A549 (cell line): ENCODE data around the gene DVL1. TPM values are rescaled to one million over a fixed set of nuclear protein-coding genes. Genes with fewer than 3 reads are reported as not detected.

ENCODE experiments used
- ATAC-seq, 2 experiments: fragments of 200-7000 bp in 1 of 2; fragments of >200 bp in 1 of 2; cut with Nextera tagmentation in 1 of 2; cut with Tn5 transposase in 1 of 2; 3 replicates each; pipeline versions ENCODE4 v1.8.0 to v1.9.1; 2018 to 2020; ENCODE audit warnings: mild to moderate bottlenecking in 1 of 2, moderate library complexity in 1 of 2
- CTCF ChIA-PET: fragments of 300-600 bp; sonication (Branson Sonifier 250); formaldehyde crosslinking; extraction: SDS; loops from one replicate; lab custom pipeline; 2021; ENCODE audit warnings: antibody characterized with exemption, inconsistent platforms; lab: Yijun Ruan, JAX
- POLR2A ChIA-PET: fragments of 350-600 bp; formaldehyde crosslinking; extraction: SDS; loops from one replicate; lab custom pipeline; 2021; ENCODE audit warnings: antibody characterized with exemption, inconsistent platforms; lab: Yijun Ruan, JAX
- DNase-seq, 2 experiments: peaks; one replicate each; pipeline versions ENCODE4 v3.0.0 to v3.0.0-alpha.2; 2011 to 2016; ENCODE audit warnings: low read depth in 1 of 2, low spot score in 1 of 2
- FAIRE-seq: peaks from 2 replicates; lab custom pipeline; 2011; peaks lifted over from hg19 to GRCh38; lab: Jason Lieb, UNC
- H3K27ac ChIP-seq, 2 experiments: fragments of >200 bp; sonication (Bioruptor Twin); formaldehyde crosslinking; 3 replicates each; pipeline ENCODE4 v1.5.1; 2016 to 2017
- H3K4me1 ChIP-seq: fragments of >200 bp; sonication (Bioruptor Twin); formaldehyde crosslinking; 3 replicates; pipeline ENCODE4 v1.6.1; 2016
- H3K4me2 ChIP-seq: fragments of >200 bp; sonication (Bioruptor Twin); formaldehyde crosslinking; 3 replicates; pipeline ENCODE4 v1.6.1; 2016
- H3K4me3 ChIP-seq: fragments of >200 bp; sonication (Bioruptor Twin); formaldehyde crosslinking; 3 replicates; pipeline ENCODE4 v1.5.1; 2016
- H3K9me3 ChIP-seq: fragments of >200 bp; sonication (Bioruptor Twin); formaldehyde crosslinking; 3 replicates; pipeline ENCODE4 v1.6.1; 2016
- BHLHE40 ChIP-seq: IDR thresholded peaks from 2 replicates; pipeline ENCODE4 v1.6.1; 2012; ENCODE audit warnings: low read depth, low read length, inconsistent platforms
- CBX8 ChIP-seq: fragments of 200-600 bp; sonication (generic); IDR thresholded peaks from 2 replicates; pipeline ENCODE4 v1.6.1; 2016
- EHF ChIP-seq: fragments of 250-450 bp; sonication (Bioruptor Pico); IDR thresholded peaks from 2 replicates; pipeline ENCODE4 v1.5.0; 2020; ENCODE audit warnings: mild to moderate bottlenecking
- ESRRA ChIP-seq: fragments of 150-350 bp; IDR thresholded peaks from 2 replicates; pipeline ENCODE4 v1.6.1; 2014; ENCODE audit warnings: mild to moderate bottlenecking, low read length, borderline replicate concordance
- FOSL2 ChIP-seq, 2 experiments: fragments of 450-650 bp in 1 of 2; fragments of >200 bp in 1 of 2; sonication (Bioruptor Twin) in 1 of 2; formaldehyde crosslinking; IDR thresholded peaks; 2 replicates each; pipeline versions ENCODE4 v1.5.0 to v1.6.1; 2016 to 2020; ENCODE audit warnings: mild to moderate bottlenecking in 1 of 2, moderate library complexity in 1 of 2
- FOXS1 ChIP-seq: fragments of 250-450 bp; sonication (Bioruptor Pico); IDR thresholded peaks from 2 replicates; pipeline ENCODE4 v1.5.0; 2020; ENCODE audit warnings: mild to moderate bottlenecking, moderate library complexity
- HDAC2 ChIP-seq: fragments of 200-600 bp; sonication (generic); IDR thresholded peaks from 2 replicates; pipeline ENCODE4 v1.6.1; 2016
- HOXB5 ChIP-seq: fragments of 250-450 bp; sonication (Bioruptor Pico); IDR thresholded peaks from 2 replicates; pipeline ENCODE4 v1.5.0; 2020; ENCODE audit warnings: mild to moderate bottlenecking, moderate library complexity
- MAFK ChIP-seq: fragments of 450-650 bp; IDR thresholded peaks from 2 replicates; pipeline ENCODE4 v1.6.1; 2014; ENCODE audit not compliant: partially characterized antibody
- MAZ ChIP-seq: fragments of 150-350 bp; IDR thresholded peaks from 2 replicates; pipeline ENCODE4 v1.6.1; 2014; ENCODE audit warnings: antibody characterized with exemption, low read depth, low read length, borderline replicate concordance
- NR3C1 ChIP-seq: fragments of >200 bp; sonication (Bioruptor Twin); formaldehyde crosslinking; IDR thresholded peaks from 3 replicates; pipeline ENCODE4 v1.6.1; 2017
- RAD21 ChIP-seq, 2 experiments: fragments of >200 bp in 1 of 2; sonication (Bioruptor Twin) in 1 of 2; formaldehyde crosslinking in 1 of 2; IDR thresholded peaks in 1 of 2; conservative IDR thresholded peaks in 1 of 2; 2 replicates in 1 of 2; 3 replicates in 1 of 2; pipeline ENCODE4 v1.6.1; 2012 to 2018; ENCODE audit warnings: inconsistent platforms in 1 of 2
- RCOR1 ChIP-seq: fragments of 150-350 bp; IDR thresholded peaks from 2 replicates; pipeline ENCODE4 v1.6.1; 2014; ENCODE audit warnings: antibody characterized with exemption, low read length, low read depth
- TFCP2L1 ChIP-seq: fragments of 250-450 bp; sonication (Bioruptor Pico); IDR thresholded peaks from 2 replicates; pipeline ENCODE4 v1.5.0; 2021; ENCODE audit warnings: mild to moderate bottlenecking
- ZSCAN20 ChIP-seq: fragments of 250-450 bp; sonication (Bioruptor Pico); IDR thresholded peaks from 2 replicates; pipeline ENCODE4 v1.8.0; 2022; ENCODE audit warnings: mild to moderate bottlenecking, moderate library complexity
- WGBS: methylation state at CpG from one replicate; pipeline ENCODE4 v1.1.6; 2017; ENCODE audit errors: missing lambda C conversion rate; 5-methylcytosine and 5-hydroxymethylcytosine counted together
- polyA plus RNA-seq, 4 experiments: library from polyadenylated mRNA; depleted of rRNA in 3 of 4; stranded (reverse); fragments of >200 nt; fragmentation: RNase III in 1 of 4; extraction: RNeasy Plus Mini Kit Qiagen cat#74134 plus additional on column Dnase treatment in 1 of 4; gene quantifications; 2 replicates in 3 of 4; 3 replicates in 1 of 4; pipeline ENCODE4 v1.2.3, GENCODE V29; 2011 to 2017
- TF ChIP-seq, protein P1 (sequence below): fragments of 450-650 bp; IDR thresholded peaks from 2 replicates; pipeline ENCODE4 v1.6.1; 2014; ENCODE audit warnings: antibody characterized with exemption
- TF ChIP-seq, protein P2 (sequence below): fragments of >200 bp; sonication (Bioruptor Twin); formaldehyde crosslinking; IDR thresholded peaks from 3 replicates; pipeline ENCODE4 v1.5.1; 2016
- TF ChIP-seq, protein P3 (sequence below): fragments of >200 bp; sonication (Bioruptor Twin); formaldehyde crosslinking; IDR thresholded peaks from 3 replicates; pipeline ENCODE4 v1.6.1; 2016
- TF ChIP-seq, protein P4 (sequence below): IDR thresholded peaks from 2 replicates; pipeline ENCODE4 v1.6.1; 2012
- TF ChIP-seq, protein P5 (sequence below): fragments of 250-450 bp; sonication (Bioruptor Pico); IDR thresholded peaks from 2 replicates; pipeline ENCODE4 v1.5.0; 2020; ENCODE audit warnings: low read depth, mild to moderate bottlenecking, moderate library complexity
- TF ChIP-seq, protein P6 (sequence below): fragments of >200 bp; sonication (Bioruptor Twin); formaldehyde crosslinking; IDR thresholded peaks from 2 replicates; pipeline ENCODE4 v1.6.1; 2016
- TF ChIP-seq, protein P7 (sequence below): IDR thresholded peaks from 2 replicates; pipeline ENCODE4 v1.6.1; 2012; ENCODE audit warnings: low read depth, borderline replicate concordance

The DVL1 gene
- polyA plus RNA-seq, 2 of the 4 experiments (the other 2 are of a cell fraction) = 12.1 to 48.3 TPM

DNA sequence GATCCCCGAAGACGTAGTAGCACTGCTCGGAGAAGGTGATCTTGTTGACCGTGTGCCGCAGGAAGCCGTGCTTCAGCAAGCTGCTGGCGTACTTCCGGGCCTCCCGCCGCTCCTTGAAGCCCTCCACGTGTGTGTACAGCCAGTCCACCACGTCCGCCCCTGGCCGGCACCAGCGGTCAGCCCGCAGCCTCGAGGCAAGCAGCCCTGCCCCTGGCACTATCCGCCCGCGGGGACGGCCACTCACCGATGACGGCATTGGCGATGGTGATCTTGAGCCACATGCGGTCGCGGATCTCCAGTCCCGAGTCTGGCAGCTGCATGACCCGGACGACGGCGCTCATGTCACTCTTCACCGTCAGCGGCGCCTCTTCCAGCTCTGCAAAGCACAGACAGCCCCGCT is 10.9 kb downstream of the DVL1 start:
- 96% methylated on average over 32 of the region's 36 CpGs for WGBS

DNA sequence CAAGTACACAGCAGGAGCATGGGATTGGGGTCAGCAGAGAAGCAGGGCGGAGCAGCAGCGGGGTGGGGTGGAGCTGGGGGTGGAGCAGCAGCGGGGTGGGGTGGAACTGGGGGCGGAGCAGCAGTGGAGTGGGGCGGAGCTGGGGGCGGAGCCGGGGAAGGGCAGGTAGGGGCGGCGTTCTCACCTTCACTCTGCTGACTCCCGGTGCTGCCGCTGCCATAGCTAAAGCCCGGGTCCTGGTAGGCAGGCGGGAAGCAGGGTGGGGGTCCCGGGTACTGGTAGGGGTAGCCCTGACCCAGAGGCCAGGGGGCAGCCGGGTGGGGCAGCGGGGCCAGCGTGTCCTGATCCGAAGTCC is 11.4 kb downstream of the DVL1 start:
- no peak for DNase-seq
- no peak for FAIRE-seq
- POLR2A ChIA-PET = no interaction called here
- WGBS = no CpG with 5 or more reads among the region's 18 CpGs
- peak in 1 of 2 experiments; percentile 75; a peak in 3 of 6 replicates for ATAC-seq
- Histone ChIP-seq H3K27ac (no peak overlapping the region), H3K4me2 (no peak overlapping the region), H3K4me1 (no peaks in the 10 kb centered on the region), H3K4me3 (no peak overlapping the region), H3K9me3 (no peaks in the 10 kb centered on the region)
- CTCF ChIA-PET = interaction anchor here (0.9 kb wide), 1 partner anchor 35 kb away, joined by 3 read pairs; no protein-coding TSS in a partner anchor
- TF ChIP-seq, protein P1, sequence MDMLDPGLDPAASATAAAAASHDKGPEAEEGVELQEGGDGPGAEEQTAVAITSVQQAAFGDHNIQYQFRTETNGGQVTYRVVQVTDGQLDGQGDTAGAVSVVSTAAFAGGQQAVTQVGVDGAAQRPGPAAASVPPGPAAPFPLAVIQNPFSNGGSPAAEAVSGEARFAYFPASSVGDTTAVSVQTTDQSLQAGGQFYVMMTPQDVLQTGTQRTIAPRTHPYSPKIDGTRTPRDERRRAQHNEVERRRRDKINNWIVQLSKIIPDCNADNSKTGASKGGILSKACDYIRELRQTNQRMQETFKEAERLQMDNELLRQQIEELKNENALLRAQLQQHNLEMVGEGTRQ = no peak
- TF ChIP-seq MAFK (no peak), ESRRA (no peak), FOSL2 (IDR thresholded peaks at IDR 0.05) (no peak), FOSL2 (CRISPR knock-in tag; IDR thresholded peaks at IDR 0.05) (no peak), MAZ (no peak), HOXB5 (no peak), BHLHE40 (no peak), NR3C1 (no peak), ZSCAN20 (CRISPR knock-in tag) (no peak), HDAC2 (no peak), EHF (no peak), CBX8 (no peak), RCOR1 (no peak), FOXS1 (no peak), TFCP2L1 (CRISPR knock-in tag) (no peak)
- TF ChIP-seq, protein P2, sequence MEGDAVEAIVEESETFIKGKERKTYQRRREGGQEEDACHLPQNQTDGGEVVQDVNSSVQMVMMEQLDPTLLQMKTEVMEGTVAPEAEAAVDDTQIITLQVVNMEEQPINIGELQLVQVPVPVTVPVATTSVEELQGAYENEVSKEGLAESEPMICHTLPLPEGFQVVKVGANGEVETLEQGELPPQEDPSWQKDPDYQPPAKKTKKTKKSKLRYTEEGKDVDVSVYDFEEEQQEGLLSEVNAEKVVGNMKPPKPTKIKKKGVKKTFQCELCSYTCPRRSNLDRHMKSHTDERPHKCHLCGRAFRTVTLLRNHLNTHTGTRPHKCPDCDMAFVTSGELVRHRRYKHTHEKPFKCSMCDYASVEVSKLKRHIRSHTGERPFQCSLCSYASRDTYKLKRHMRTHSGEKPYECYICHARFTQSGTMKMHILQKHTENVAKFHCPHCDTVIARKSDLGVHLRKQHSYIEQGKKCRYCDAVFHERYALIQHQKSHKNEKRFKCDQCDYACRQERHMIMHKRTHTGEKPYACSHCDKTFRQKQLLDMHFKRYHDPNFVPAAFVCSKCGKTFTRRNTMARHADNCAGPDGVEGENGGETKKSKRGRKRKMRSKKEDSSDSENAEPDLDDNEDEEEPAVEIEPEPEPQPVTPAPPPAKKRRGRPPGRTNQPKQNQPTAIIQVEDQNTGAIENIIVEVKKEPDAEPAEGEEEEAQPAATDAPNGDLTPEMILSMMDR = no peak
- TF ChIP-seq, protein P3, sequence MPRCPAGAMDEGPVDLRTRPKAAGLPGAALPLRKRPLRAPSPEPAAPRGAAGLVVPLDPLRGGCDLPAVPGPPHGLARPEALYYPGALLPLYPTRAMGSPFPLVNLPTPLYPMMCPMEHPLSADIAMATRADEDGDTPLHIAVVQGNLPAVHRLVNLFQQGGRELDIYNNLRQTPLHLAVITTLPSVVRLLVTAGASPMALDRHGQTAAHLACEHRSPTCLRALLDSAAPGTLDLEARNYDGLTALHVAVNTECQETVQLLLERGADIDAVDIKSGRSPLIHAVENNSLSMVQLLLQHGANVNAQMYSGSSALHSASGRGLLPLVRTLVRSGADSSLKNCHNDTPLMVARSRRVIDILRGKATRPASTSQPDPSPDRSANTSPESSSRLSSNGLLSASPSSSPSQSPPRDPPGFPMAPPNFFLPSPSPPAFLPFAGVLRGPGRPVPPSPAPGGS = no peak
- TF ChIP-seq, protein P4, sequence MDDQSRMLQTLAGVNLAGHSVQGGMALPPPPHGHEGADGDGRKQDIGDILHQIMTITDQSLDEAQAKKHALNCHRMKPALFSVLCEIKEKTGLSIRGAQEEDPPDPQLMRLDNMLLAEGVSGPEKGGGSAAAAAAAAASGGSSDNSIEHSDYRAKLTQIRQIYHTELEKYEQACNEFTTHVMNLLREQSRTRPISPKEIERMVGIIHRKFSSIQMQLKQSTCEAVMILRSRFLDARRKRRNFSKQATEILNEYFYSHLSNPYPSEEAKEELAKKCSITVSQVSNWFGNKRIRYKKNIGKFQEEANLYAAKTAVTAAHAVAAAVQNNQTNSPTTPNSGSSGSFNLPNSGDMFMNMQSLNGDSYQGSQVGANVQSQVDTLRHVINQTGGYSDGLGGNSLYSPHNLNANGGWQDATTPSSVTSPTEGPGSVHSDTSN = no peak
- TF ChIP-seq, protein P5, sequence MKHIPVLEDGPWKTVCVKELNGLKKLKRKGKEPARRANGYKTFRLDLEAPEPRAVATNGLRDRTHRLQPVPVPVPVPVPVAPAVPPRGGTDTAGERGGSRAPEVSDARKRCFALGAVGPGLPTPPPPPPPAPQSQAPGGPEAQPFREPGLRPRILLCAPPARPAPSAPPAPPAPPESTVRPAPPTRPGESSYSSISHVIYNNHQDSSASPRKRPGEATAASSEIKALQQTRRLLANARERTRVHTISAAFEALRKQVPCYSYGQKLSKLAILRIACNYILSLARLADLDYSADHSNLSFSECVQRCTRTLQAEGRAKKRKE = no peak
- TF ChIP-seq, protein P6, sequence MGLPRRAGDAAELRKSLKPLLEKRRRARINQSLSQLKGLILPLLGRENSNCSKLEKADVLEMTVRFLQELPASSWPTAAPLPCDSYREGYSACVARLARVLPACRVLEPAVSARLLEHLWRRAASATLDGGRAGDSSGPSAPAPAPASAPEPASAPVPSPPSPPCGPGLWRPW = no peak

More for the DNA sequence above, 10.9 kb downstream of the DVL1 start:
- Histone ChIP-seq H3K4me2 (no peak overlapping the region), H3K4me1 (peaks cover 3% of the 10 kb centered on the region; the same call in 2 of the 3 replicates), H3K9me3 (no peaks in the 10 kb centered on the region), H3K27ac (no peak overlapping the region), H3K4me3 (no peak overlapping the region)
- no peak for TF ChIP-seq EHF
- TF ChIP-seq, protein P7, sequence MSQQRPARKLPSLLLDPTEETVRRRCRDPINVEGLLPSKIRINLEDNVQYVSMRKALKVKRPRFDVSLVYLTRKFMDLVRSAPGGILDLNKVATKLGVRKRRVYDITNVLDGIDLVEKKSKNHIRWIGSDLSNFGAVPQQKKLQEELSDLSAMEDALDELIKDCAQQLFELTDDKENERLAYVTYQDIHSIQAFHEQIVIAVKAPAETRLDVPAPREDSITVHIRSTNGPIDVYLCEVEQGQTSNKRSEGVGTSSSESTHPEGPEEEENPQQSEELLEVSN = no peak
- no peak for TF ChIP-seq RAD21 (conservative IDR thresholded peaks at IDR 0.05 in 1 of 2, IDR thresholded peaks at IDR 0.05 in 1 of 2)
- TF ChIP-seq, protein P1 = no peak
- FAIRE-seq (no peak), DNase-seq (no peak), ATAC-seq (no peak)
- ChIA-PET CTCF (interaction anchor here (0.9 kb wide), 1 partner anchor 34 kb away, joined by 3 read pairs; no protein-coding TSS in a partner anchor), POLR2A (no interaction called here)
